HepG2 (cell line): ENCODE results near the gene STAT1. TPM values are rescaled to one million over a fixed set of nuclear protein-coding genes. Genes with fewer than 3 reads are reported as not detected.

Source experiments
- ATAC-seq: fragments of 200-7000 bp; cut with Tn5 transposase; 3 replicates; pipeline ENCODE4 v1.9.1; 2020; ENCODE audit warnings: mild to moderate bottlenecking, moderate library complexity
- BruUV-seq: library from RNA; stranded (reverse); fragments of 400-500 nt; replicated peaks from 2 replicates; lab custom pipeline; 2021; lab: Mats Ljungman, UMichigan
- CTCF ChIA-PET: fragments of 300-600 bp; formaldehyde crosslinking; extraction: SDS; loops from one replicate; lab custom pipeline; 2021; ENCODE audit warnings: low total read pairs, inconsistent platforms, low intra/inter-chr PET ratio; lab: Yijun Ruan, JAX
- POLR2A ChIA-PET: fragments of 350-600 bp; sonication (Branson Sonifier 250); formaldehyde crosslinking; loops from one replicate; lab custom pipeline; 2020; ENCODE audit warnings: antibody characterized with exemption, inconsistent platforms; lab: Yijun Ruan, JAX
- DNase-seq: peaks from one replicate; pipeline ENCODE4 v3.0.0-alpha.2; 2015; ENCODE audit warnings: low spot score
- FAIRE-seq: peaks from 3 replicates; lab custom pipeline; 2011; peaks lifted over from hg19 to GRCh38; lab: Jason Lieb, UNC
- H2AFZ ChIP-seq: one replicate; pipeline ENCODE4 v1.6.1; 2011; ENCODE audit warnings: low read length, inconsistent platforms
- H3K27ac ChIP-seq: fragments of 300-600 bp; 3 replicates; pipeline ENCODE4 v1.8.0; 2011; ENCODE audit warnings: mixed run types, mild to moderate bottlenecking, mixed read lengths, low read length, inconsistent platforms; ENCODE audit not compliant: insufficient read depth; ENCODE audit errors: extremely low read length
- H3K27me3 ChIP-seq, 2 experiments: fragments of 200-600 bp in 1 of 2; 2 replicates in 1 of 2; 3 replicates in 1 of 2; pipeline versions ENCODE4 v1.6.0 to v1.8.0; 2011; ENCODE audit warnings: low read length in 2 of 2, mild to moderate bottlenecking in 2 of 2, moderate library complexity in 2 of 2, inconsistent platforms in 1 of 2; ENCODE audit not compliant: insufficient read depth in 2 of 2, control insufficient read depth in 1 of 2
- H3K36me3 ChIP-seq, 2 experiments: fragments of 200-600 bp in 1 of 2; replicated peaks in 1 of 2; 2 replicates in 1 of 2; 3 replicates in 1 of 2; pipeline versions ENCODE4 v1.5.1 to v1.8.0; 2011; ENCODE audit warnings: low read length in 2 of 2, inconsistent platforms in 1 of 2; ENCODE audit not compliant: insufficient read depth in 2 of 2, control insufficient read depth in 1 of 2
- H3K4me1 ChIP-seq: 2 replicates; pipeline ENCODE4 v1.5.1; 2012; ENCODE audit warnings: low read length, inconsistent platforms; ENCODE audit not compliant: insufficient read depth
- H3K4me2 ChIP-seq: 2 replicates; pipeline ENCODE4 v1.6.0; 2011; ENCODE audit warnings: low read depth, low read length, inconsistent platforms
- H3K4me3 ChIP-seq, 3 experiments: fragments of 200-600 bp in 1 of 3; sonication (generic), shearing (Covaris generic) in 1 of 3; replicated peaks in 1 of 3; 2 replicates each; pipeline ENCODE4 v1.5.1; 2011 to 2016; ENCODE audit warnings: low read length in 3 of 3, inconsistent platforms in 2 of 3, low read depth in 2 of 3, mild to moderate bottlenecking in 2 of 3, control low read depth in 1 of 3, mixed read lengths in 1 of 3; ENCODE audit not compliant: insufficient read depth in 1 of 3
- H3K79me2 ChIP-seq: one replicate; pipeline ENCODE4 v1.6.1; 2011; ENCODE audit warnings: low read length, inconsistent platforms; ENCODE audit not compliant: insufficient read depth
- H3K9ac ChIP-seq: 2 replicates; pipeline ENCODE4 v1.6.0; 2011; ENCODE audit warnings: mild to moderate bottlenecking, low read depth, low read length, inconsistent platforms; ENCODE audit not compliant: insufficient read depth
- H3K9me3 ChIP-seq: 2 replicates; pipeline ENCODE4 v1.5.1; 2012; ENCODE audit warnings: mild to moderate bottlenecking, low read length
- H4K20me1 ChIP-seq: 2 replicates; pipeline ENCODE4 v1.6.0; 2011; ENCODE audit warnings: inconsistent platforms, mild to moderate bottlenecking, low read length, moderate library complexity; ENCODE audit not compliant: insufficient read depth
- DRAP1 ChIP-seq: IDR thresholded peaks from 2 replicates; pipeline ENCODE4 v1.6.1; 2016; ENCODE audit warnings: missing genetic modification reagents, missing compliant biosample characterization
- ETV5 ChIP-seq: IDR thresholded peaks from 2 replicates; pipeline ENCODE4 v1.6.1; 2018; ENCODE audit warnings: missing biosample characterization, missing genetic modification reagents, inconsistent platforms, borderline replicate concordance
- GTF2F1 ChIP-seq: fragments of 150-350 bp; IDR thresholded peaks from 2 replicates; pipeline ENCODE4 v1.6.1; 2014; ENCODE audit warnings: low read length
- MNT ChIP-seq: fragments of 450-650 bp; IDR thresholded peaks from 2 replicates; pipeline ENCODE4 v1.6.1; 2016
- PAX8 ChIP-seq: sonication (generic); formaldehyde crosslinking; IDR thresholded peaks from 2 replicates; pipeline ENCODE4 v1.8.0; 2022; ENCODE audit warnings: mild to moderate bottlenecking, missing genetic modification reagents, borderline replicate concordance
- RARA ChIP-seq: IDR thresholded peaks from 2 replicates; pipeline ENCODE4 v1.6.1; 2016; ENCODE audit warnings: missing genetic modification reagents, missing compliant biosample characterization
- RBAK ChIP-seq: sonication (generic); formaldehyde crosslinking; IDR thresholded peaks from 2 replicates; pipeline ENCODE4 v1.5.1; 2020; ENCODE audit warnings: mild to moderate bottlenecking, missing genetic modification reagents
- SCMH1 ChIP-seq: sonication (generic); formaldehyde crosslinking; IDR thresholded peaks from 2 replicates; pipeline ENCODE4 v1.9.0; 2021; ENCODE audit warnings: missing genetic modification reagents, mild to moderate bottlenecking, borderline replicate concordance
- ZNF138 ChIP-seq: sonication (generic); formaldehyde crosslinking; IDR thresholded peaks from 2 replicates; pipeline ENCODE4 v1.5.0; 2020; ENCODE audit warnings: mild to moderate bottlenecking, low read depth, missing genetic modification reagents
- ZNF430 ChIP-seq: sonication (generic); formaldehyde crosslinking; IDR thresholded peaks from 2 replicates; pipeline ENCODE4 v1.9.0; 2021; ENCODE audit warnings: mild to moderate bottlenecking, missing genetic modification reagents
- ZNF451 ChIP-seq: sonication (generic); formaldehyde crosslinking; IDR thresholded peaks from 2 replicates; pipeline ENCODE4 v1.5.0; 2020; ENCODE audit warnings: mild to moderate bottlenecking, missing genetic modification reagents
- ZNF609 ChIP-seq: sonication (generic); formaldehyde crosslinking; IDR thresholded peaks from 2 replicates; pipeline ENCODE4 v1.4.0; 2020; ENCODE audit warnings: mild to moderate bottlenecking, missing genetic modification reagents, borderline replicate concordance
- ZNF749 ChIP-seq: sonication (generic); formaldehyde crosslinking; IDR thresholded peaks from 2 replicates; pipeline ENCODE4 v1.8.0; 2022; ENCODE audit warnings: mild to moderate bottlenecking, missing genetic modification reagents, moderate library complexity, borderline replicate concordance
- ZNF878 ChIP-seq: sonication (generic); formaldehyde crosslinking; IDR thresholded peaks from 2 replicates; pipeline ENCODE4 v1.8.1; 2023; ENCODE audit warnings: mild to moderate bottlenecking, missing genetic modification reagents, moderate library complexity
- WGBS: methylation state at CpG from one replicate; pipeline ENCODE4 v1.1.6; 2017; ENCODE audit warnings: low lambda C conversion rate; 5-methylcytosine and 5-hydroxymethylcytosine counted together
- in situ Hi-C: cut with HindIII; loops from 2 replicates; pipeline ENCODE4 v1.10.0; 2017; ENCODE audit warnings: low pct_unique_long_range_greater_than_20kb; ENCODE audit not compliant: extremely low pct_ligation_motif_present
- intact Hi-C: fragments of 100-400 bp; cut with micrococcal nuclease; formaldehyde crosslinking; loops from one replicate; pipeline ENCODE4 v1.10.0; 2022; ENCODE audit not compliant: unreplicated experiment
- polyA plus RNA-seq, 8 experiments: library from polyadenylated mRNA; depleted of rRNA in 3 of 8; stranded (reverse) in 7 of 8; unstranded in 1 of 8; fragments of >200 nt; fragmentation: Illumina TruSeq in 4 of 8; extraction: Trizol in 4 of 8; gene quantifications; 2 replicates each; pipeline versions ENCODE4 v1.2.1 to v1.2.3, GENCODE V29; 2011 to 2016; ENCODE audit warnings: low read depth in 4 of 8, missing spikeins in 1 of 8, mixed read lengths in 1 of 8; ENCODE audit not compliant: insufficient read depth in 1 of 8
- total RNA-seq, 5 experiments: library from RNA; depleted of rRNA; stranded (reverse); fragments of >200 nt; fragmentation: Illumina TruSeq; extraction: Trizol; gene quantifications; 2 replicates each; pipeline ENCODE4 v1.2.3, GENCODE V29; 2016; ENCODE audit warnings: low read depth in 1 of 5

The STAT1 gene
- total and polyA plus RNA-seq, 2 of the 13 experiments (the other 11 are each of a cell fraction or from before 2014, with no cell fraction given): 21.8 to 59.6 TPM

GRCh38 chr2:190922376-190922775 lies 91.6 kb downstream of the STAT1 start:
- no peaks in the 10 kb centered on the region for H3K27me3 ChIP-seq
- H3K4me1 ChIP-seq: no peaks in the 10 kb centered on the region
- no peaks in the 10 kb centered on the region for H3K79me2 ChIP-seq
- TF ChIP-seq PAX8 (no peak), MNT (no peak), ZNF138 (CRISPR knock-in tag) (no peak), ZNF451 (no peak)
- ChIA-PET POLR2A (no interaction called here), CTCF (no interaction called here)
- no TSS peak for BruUV-seq
- ATAC-seq (no peak), FAIRE-seq (no peak), DNase-seq (no peak)
- WGBS: 96% methylated on average over 1 of the region's 1 CpG
- H2AFZ ChIP-seq: no peak overlapping the region
- in situ Hi-C loops: no loop called here
- no peak overlapping the region for H3K4me3 ChIP-seq
- no peaks in the 10 kb centered on the region for H4K20me1 ChIP-seq
- peaks cover 13 to 61% of the 10 kb centered on the region in 2 experiments for H3K36me3 ChIP-seq
- H3K9me3 ChIP-seq: no peaks in the 10 kb centered on the region
- H3K9ac ChIP-seq: no peak overlapping the region
- intact Hi-C loops: no loop called here
- no peak overlapping the region for H3K27ac ChIP-seq
- no peak overlapping the region for H3K4me2 ChIP-seq

- Histone ChIP-seq H3K9me3 (no peaks in the 10 kb centered on the region), H3K79me2 (no peaks in the 10 kb centered on the region), H3K27ac (no peak overlapping the region), H3K36me3 (peaks cover 12 to 66% of the 10 kb centered on the region in 2 experiments), H3K4me3 (no peak overlapping the region), H3K4me1 (no peaks in the 10 kb centered on the region), H2AFZ (no peak overlapping the region), H3K4me2 (no peak overlapping the region), H3K27me3 (no peaks in the 10 kb centered on the region), H4K20me1 (no peaks in the 10 kb centered on the region), H3K9ac (no peak overlapping the region)
- POLR2A ChIA-PET: no interaction called here
- ATAC-seq (no peak), FAIRE-seq (no peak), DNase-seq (no peak)
- over 99% methylated on average over 3 of the region's 3 CpGs for WGBS
- BruUV-seq: no TSS peak
- intact Hi-C loops (no loop called here), in situ Hi-C loops (no loop called here)
- CTCF ChIA-PET: no interaction called here
- TF ChIP-seq ZNF430 (no peak), RBAK (no peak), GTF2F1 (no peak), ZNF878 (CRISPR knock-in tag) (no peak), ZNF749 (CRISPR knock-in tag) (no peak), DRAP1 (CRISPR knock-in tag) (no peak), RARA (no peak), SCMH1 (no peak), ETV5 (no peak), ZNF609 (CRISPR knock-in tag) (no peak)
These were observed 93.9 kb downstream of the STAT1 start for GRCh38 chr2:190920085-190920484.
